Aorta (tissue), 5 donors: ENCODE measurements around the gene SARS1. TPM values are rescaled to one million over a fixed set of nuclear protein-coding genes. Genes with fewer than 3 reads are reported as not detected.

Source experiments
- ATAC-seq: fragments of 200-7000 bp; cut with Tn5 transposase; one replicate; pipeline ENCODE4 v1.9.1; 2022; ENCODE audit warnings: moderate library complexity; ENCODE audit not compliant: low FRiP score
- DNase-seq, 2 donors: peaks; one replicate each; pipeline ENCODE4 v3.0.0-alpha.2; 2020
- H3K27ac ChIP-seq, 2 donors: one replicate each; pipeline ENCODE4 v1.5.1; 2013; ENCODE audit warnings: low read length in 2 of 2, mild to moderate bottlenecking in 2 of 2, moderate library complexity in 2 of 2, control low read depth in 1 of 2, inconsistent platforms in 1 of 2, low read depth in 1 of 2
- H3K27me3 ChIP-seq, 2 donors: one replicate each; pipeline ENCODE4 v1.6.1; 2013; ENCODE audit warnings: control low read depth in 1 of 2, low read length in 1 of 2, mild to moderate bottlenecking in 1 of 2, moderate library complexity in 1 of 2; ENCODE audit not compliant: insufficient read depth in 2 of 2, control insufficient read depth in 1 of 2
- H3K36me3 ChIP-seq, 2 donors: one replicate each; pipeline ENCODE4 v1.6.1; 2013; ENCODE audit warnings: control low read depth in 1 of 2, low read length in 1 of 2, mild to moderate bottlenecking in 1 of 2; ENCODE audit not compliant: insufficient read depth in 2 of 2, control insufficient read depth in 1 of 2
- H3K4me1 ChIP-seq, 2 donors: one replicate each; pipeline ENCODE4 v1.6.1; 2013; ENCODE audit warnings: low read length in 2 of 2, control low read depth in 1 of 2, mild to moderate bottlenecking in 1 of 2, moderate library complexity in 1 of 2; ENCODE audit not compliant: insufficient read depth in 2 of 2, control insufficient read depth in 1 of 2
- H3K4me3 ChIP-seq, 2 donors: one replicate each; pipeline ENCODE4 v1.5.1; 2013; ENCODE audit warnings: low read length in 2 of 2, control low read depth in 1 of 2, mild to moderate bottlenecking in 1 of 2
- H3K9me3 ChIP-seq: one replicate; pipeline ENCODE4 v1.6.1; 2013; ENCODE audit warnings: mild to moderate bottlenecking, low read length; ENCODE audit not compliant: control insufficient read depth
- whole genome bisulfite sequencing, 2 donors: extraction: QIAGEN DNeasy Blood & Tissue Kit; methylation state at CpG; one replicate each; pipeline ENCODE4 v1.1.7; 2013; 5-methylcytosine and 5-hydroxymethylcytosine counted together
- intact Hi-C, 2 donors: fragments of 100-400 bp; cut with DNase I; formaldehyde crosslinking; loops; one replicate each; pipeline versions ENCODE4 v1.14.2 to v1.15.0; 2022
- polyA plus RNA-seq, 2 donors: library from polyadenylated mRNA; stranded (reverse); fragments of 200-250 nt; gene quantifications; one replicate each; pipeline ENCODE4 v1.2.3, GENCODE V29; 2013
- total RNA-seq, 2 donors: library from RNA; stranded (reverse); fragmentation: NEBNext Ultra II Directional; extraction: Animal tissue kit (Norgen Biotek cat#: 25700); gene quantifications; one replicate each; pipeline ENCODE4 v1.2.1, GENCODE V29; 2021
- donor health status: healthy with polysubstance abuse.
- donor health status: Bipolar disorder and iron deficiency.
- donor health status: DM: no; HTN: no; CAD: no.
- donor health status: DM: no; HTN: no; CAD: no.
- donor health status: DM: yes; HTN: yes; CAD: no.

Gene SARS1
- total and polyA plus RNA-seq, 4 donors = 109 to 159 (median 117) TPM

- Histone ChIP-seq H3K27ac (no peak within 1 kb of the TSS), H3K4me1 (peaks cover 0 to 1% of the 10 kb centered on the region in 2 donors), H3K27me3 (no peaks in the 10 kb centered on the region), H3K9me3 (no peaks in the 10 kb centered on the region), H3K36me3 (no peaks in the 10 kb centered on the region), H3K4me3 (peak within 1 kb of the TSS; percentile 58 to 66)
- DNase-seq (peak; percentile 76 to 86), ATAC-seq (peak; percentile 64)
- intact Hi-C loops = no loop called here
- 12 to 18% methylated on average over 33 to 49 of the region's 49 CpGs for WGBS, 2 donors
Observed at GRCh38 chr1:109248797-109249629, 35.3 kb downstream of the SARS1 start, which contains the start of gene CELSR2. Gene CELSR2, plus strand, starts transcription at chr1:109249539. Its CDS starts 541 bp downstream, at chr1:109250080.

GRCh38 chr1:109249654-109250401 lies 36.1 kb downstream of the SARS1 start:
- DNase-seq = peak; percentile 36 to 73
- Histone ChIP-seq H3K4me3 (peak overlapping the region; percentile 58 to 66), H3K9me3 (no peaks in the 10 kb centered on the region), H3K27ac (no peak overlapping the region), H3K27me3 (no peaks in the 10 kb centered on the region), H3K36me3 (no peaks in the 10 kb centered on the region), H3K4me1 (peaks cover 0 to 4% of the 10 kb centered on the region in 2 donors)
- ATAC-seq = no peak
- intact Hi-C loops = loop anchor here in 1 of 2 donors (5.0 kb wide), 1 partner anchor 232 kb away; the partner anchor contains the start of gene ATXN7L2
- 2% methylated on average over 53 to 80 of the region's 80 CpGs for WGBS, 2 donors

- WGBS, 2 donors = 87 to 89% methylated on average over 33 of the region's 33 CpGs
- Histone ChIP-seq H3K36me3 (no peaks in the 10 kb centered on the region), H3K4me3 (no peak overlapping the region), H3K27ac (no peak overlapping the region), H3K27me3 (no peaks in the 10 kb centered on the region), H3K4me1 (peaks cover 0 to 4% of the 10 kb centered on the region in 2 donors), H3K9me3 (no peaks in the 10 kb centered on the region)
- ATAC-seq (no peak), DNase-seq (peak; percentile 33 to 69)
- intact Hi-C loops = loop anchor here in 1 of 2 donors (5.0 kb wide), 1 partner anchor 232 kb away; the partner anchor contains the start of gene ATXN7L2
Observed at GRCh38 chr1:109250454-109251276, 36.9 kb downstream of the SARS1 start.

- 97 to 98% methylated on average over 32 of the region's 32 CpGs for WGBS, 2 donors
- intact Hi-C loops = loop anchor here in 1 of 2 donors (5.0 kb wide), 1 partner anchor 231 kb away; the partner anchor contains the start of gene ATXN7L2
- no peak for ATAC-seq
Observed at GRCh38 chr1:109251277-109252166, 37.8 kb downstream of the SARS1 start.

GRCh38 chr1:109252167-109252892 lies 38.6 kb downstream of the SARS1 start:
- H3K4me1 ChIP-seq = peaks cover 0 to 4% of the 10 kb centered on the region in 2 donors

More at GRCh38 chr1:109251277-109252166, 37.8 kb downstream of the SARS1 start:
- Histone ChIP-seq H3K27me3 (no peaks in the 10 kb centered on the region), H3K9me3 (no peaks in the 10 kb centered on the region), H3K27ac (no peak overlapping the region), H3K4me1 (peaks cover 0 to 4% of the 10 kb centered on the region in 2 donors), H3K4me3 (no peak overlapping the region), H3K36me3 (no peaks in the 10 kb centered on the region)
- peak in 1 of 2 donors; percentile 45 for DNase-seq

GRCh38 chr1:109252893-109253802 lies 39.4 kb downstream of the SARS1 start:
- peak; percentile 74 to 84 for DNase-seq
- Histone ChIP-seq H3K27ac (peak overlapping the region in 1 of 2 donors; percentile 2), H3K9me3 (no peaks in the 10 kb centered on the region), H3K27me3 (no peaks in the 10 kb centered on the region), H3K4me3 (no peak overlapping the region), H3K4me1 (peaks cover 0 to 4% of the 10 kb centered on the region in 2 donors), H3K36me3 (no peaks in the 10 kb centered on the region)
- intact Hi-C loops = loop anchor here in 1 of 2 donors (5.0 kb wide), 1 partner anchor 229 kb away; the partner anchor contains the start of gene ATXN7L2
- 61 to 64% methylated on average over 33 of the region's 33 CpGs for WGBS, 2 donors
- peak; percentile 57 for ATAC-seq

More at GRCh38 chr1:109252167-109252892, 38.6 kb downstream of the SARS1 start:
- Histone ChIP-seq H3K36me3 (no peaks in the 10 kb centered on the region), H3K9me3 (no peaks in the 10 kb centered on the region), H3K4me3 (no peak overlapping the region), H3K27me3 (no peaks in the 10 kb centered on the region), H3K27ac (no peak overlapping the region)
- ATAC-seq = no peak
- WGBS, 2 donors = 98 to 99% methylated on average over 31 of the region's 31 CpGs
- peak in 1 of 2 donors; percentile 72 for DNase-seq
- intact Hi-C loops = loop anchor here in 1 of 2 donors (5.0 kb wide), 1 partner anchor 230 kb away; the partner anchor contains the start of gene ATXN7L2
